K562 (cell line): ENCODE results near the gene PLXNA2. TPM values are rescaled to one million over a fixed set of nuclear protein-coding genes. Genes with fewer than 3 reads are reported as not detected.

Source experiments
- ATAC-seq: fragments of 200-7000 bp; cut with Tn5 transposase; 3 replicates; pipeline ENCODE4 v1.9.1; 2020; ENCODE audit warnings: moderate library complexity
- BruUV-seq: library from RNA; stranded (reverse); fragments of 400-500 nt; replicated peaks from 2 replicates; lab custom pipeline; 2021; lab: Mats Ljungman, UMichigan
- CTCF ChIA-PET: fragments of 300-600 bp; formaldehyde crosslinking; extraction: SDS; loops from one replicate; lab custom pipeline; 2021; ENCODE audit warnings: low intra/inter-chr PET ratio; lab: Yijun Ruan, JAX
- POLR2A ChIA-PET: fragments of 300-600, 350-650 bp; sonication (Branson Sonifier 250); formaldehyde crosslinking; extraction: SDS; loops from one replicate; lab custom pipeline; 2021; ENCODE audit warnings: antibody characterized with exemption, inconsistent platforms; lab: Yijun Ruan, JAX
- DNase-seq, 4 experiments: peaks; one replicate each; pipeline versions ENCODE4 v3.0.0 to v3.0.0-alpha.2; 2011 to 2018; ENCODE audit warnings: low spot score in 3 of 4, mixed read lengths in 3 of 4; ENCODE audit errors: extremely low read depth in 1 of 4
- FAIRE-seq: peaks from 2 replicates; lab custom pipeline; 2011; peaks lifted over from hg19 to GRCh38; lab: Jason Lieb, UNC
- H2AFZ ChIP-seq: 2 replicates; pipeline ENCODE4 v1.6.0; 2011; ENCODE audit warnings: low read depth, low read length, control low read depth, inconsistent platforms
- H3K27ac ChIP-seq: fragments of 200-600 bp; 3 replicates; pipeline ENCODE4 v1.8.0; 2011; ENCODE audit warnings: low read depth, mild to moderate bottlenecking, control low read depth, inconsistent platforms, low read length, moderate library complexity, mixed read lengths; ENCODE audit errors: extremely low read depth
- H3K27me3 ChIP-seq, 2 experiments: fragments of 300-600 bp in 1 of 2; 2 replicates in 1 of 2; 3 replicates in 1 of 2; pipeline versions ENCODE4 v1.6.0 to v1.8.0; 2011; ENCODE audit warnings: inconsistent platforms in 2 of 2, low read length in 2 of 2, mild to moderate bottlenecking in 1 of 2, mixed read lengths in 1 of 2, moderate library complexity in 1 of 2; ENCODE audit not compliant: control insufficient read depth in 2 of 2, insufficient read depth in 2 of 2
- H3K36me3 ChIP-seq: fragments of 300-600 bp; 3 replicates; pipeline ENCODE4 v1.8.0; 2011; ENCODE audit warnings: mild to moderate bottlenecking, low read length, inconsistent platforms; ENCODE audit not compliant: control insufficient read depth, insufficient read depth
- H3K4me1 ChIP-seq, 2 experiments: fragments of 200-600 bp in 1 of 2; replicated peaks in 1 of 2; 2 replicates in 1 of 2; 3 replicates in 1 of 2; pipeline versions ENCODE4 v1.5.1 to v1.8.0; 2011; ENCODE audit warnings: inconsistent platforms in 2 of 2, low read length in 2 of 2, mild to moderate bottlenecking in 1 of 2, mixed read lengths in 1 of 2, moderate library complexity in 1 of 2; ENCODE audit not compliant: control insufficient read depth in 2 of 2, insufficient read depth in 2 of 2
- H3K4me2 ChIP-seq: 2 replicates; pipeline ENCODE4 v1.6.1; 2011; ENCODE audit warnings: low read length, control low read depth, inconsistent platforms, mixed read lengths; ENCODE audit not compliant: insufficient read depth
- H3K4me3 ChIP-seq: fragments of 200-600 bp; sonication (generic), shearing (Covaris generic); 2 replicates; pipeline ENCODE4 v1.5.1; 2016; ENCODE audit warnings: control low read depth, inconsistent platforms
- H3K79me2 ChIP-seq: fragments of 200-600 bp; 3 replicates; pipeline ENCODE4 v1.8.0; 2011; ENCODE audit warnings: low read length, inconsistent platforms; ENCODE audit not compliant: control insufficient read depth, insufficient read depth
- H3K9ac ChIP-seq, 2 experiments: 2 replicates each; pipeline versions ENCODE4 v1.6.0 to v1.6.1; 2011; ENCODE audit warnings: low read depth in 2 of 2, low read length in 2 of 2, control low read depth in 1 of 2, inconsistent platforms in 1 of 2, mild to moderate bottlenecking in 1 of 2, mixed read lengths in 1 of 2; ENCODE audit not compliant: insufficient read depth in 1 of 2
- H3K9me1 ChIP-seq: one replicate; pipeline ENCODE4 v1.6.0; 2011; ENCODE audit warnings: inconsistent platforms, mild to moderate bottlenecking, low read length, moderate library complexity; ENCODE audit not compliant: control insufficient read depth, insufficient read depth
- H3K9me3 ChIP-seq: replicated peaks from 2 replicates; pipeline ENCODE4 v1.5.1; 2011; ENCODE audit warnings: low read depth, low read length, inconsistent platforms; ENCODE audit not compliant: control insufficient read depth, insufficient read depth
- H4K20me1 ChIP-seq: replicated peaks from 2 replicates; pipeline ENCODE4 v1.6.1; 2011; ENCODE audit warnings: low read length, inconsistent platforms, mixed read lengths; ENCODE audit not compliant: control insufficient read depth, insufficient read depth
- DIDO1 ChIP-seq: fragments of 450-650 bp; IDR thresholded peaks from 2 replicates; pipeline ENCODE4 v1.6.1; 2016; ENCODE audit warnings: low read depth, missing biosample characterization, missing genetic modification characterization
- ETV5 ChIP-seq: sonication (generic); formaldehyde crosslinking; IDR thresholded peaks from 2 replicates; pipeline ENCODE4 v1.4.0; 2020; ENCODE audit warnings: low read depth, mild to moderate bottlenecking, missing genetic modification reagents
- HMG20A ChIP-seq: fragments of 450-650 bp; formaldehyde crosslinking; conservative IDR thresholded peaks from 2 replicates; pipeline ENCODE4 v1.4.0; 2020; ENCODE audit warnings: mild to moderate bottlenecking, mixed read lengths
- KHSRP ChIP-seq: fragments of 450-650 bp; IDR thresholded peaks from 2 replicates; pipeline ENCODE4 v1.6.1; 2017
- SFPQ ChIP-seq: fragments of 200-400 bp; formaldehyde crosslinking; IDR thresholded peaks from 2 replicates; pipeline ENCODE4 v1.6.1; 2017; ENCODE audit warnings: mild to moderate bottlenecking, low read depth, low read length, moderate library complexity
- TAF1 ChIP-seq: IDR thresholded peaks from 2 replicates; pipeline ENCODE4 v1.6.1; 2011; ENCODE audit warnings: mild to moderate bottlenecking, low read length, moderate library complexity; ENCODE audit not compliant: insufficient read depth, control insufficient read depth, severe bottlenecking; ENCODE audit errors: extremely low read depth
- TEAD1 ChIP-seq, 2 experiments: fragments of 450-650 bp in 1 of 2; sonication (generic) in 1 of 2; formaldehyde crosslinking; IDR thresholded peaks; 2 replicates each; pipeline versions ENCODE4 v1.4.0 to v1.8.0; 2020 to 2022; ENCODE audit warnings: mild to moderate bottlenecking in 2 of 2, missing genetic modification reagents in 1 of 2
- ZNF174 ChIP-seq: fragments of 250-450 bp; sonication (Bioruptor Pico); IDR thresholded peaks from 2 replicates; pipeline ENCODE4 v1.4.0; 2020; ENCODE audit warnings: mild to moderate bottlenecking
- ZNF311 ChIP-seq: fragments of 250-450 bp; sonication (Bioruptor Pico); IDR thresholded peaks from 2 replicates; pipeline ENCODE4 v1.4.0; 2020; ENCODE audit warnings: mild to moderate bottlenecking, moderate library complexity
- ZNF324 ChIP-seq: fragments of 250-450 bp; sonication (Bioruptor Pico); IDR thresholded peaks from 2 replicates; pipeline ENCODE4 v1.4.0; 2020; ENCODE audit warnings: mild to moderate bottlenecking
- ZSCAN32 ChIP-seq: fragments of 450-650 bp; formaldehyde crosslinking; IDR thresholded peaks from 2 replicates; pipeline ENCODE4 v1.4.0; 2020; ENCODE audit warnings: mild to moderate bottlenecking, moderate library complexity
- WGBS: fragments of 100-300 bp; shearing (Covaris generic); methylation state at CpG from one replicate; pipeline ENCODE4 v1.1.6; 2016; ENCODE audit warnings: low coverage, mixed read lengths; ENCODE audit not compliant: insufficient coverage; ENCODE audit errors: missing lambda C conversion rate; 5-methylcytosine and 5-hydroxymethylcytosine counted together
- in situ Hi-C: fragments of 300-500 bp; cut with MboI; formaldehyde crosslinking; loops from 4 replicates; pipeline ENCODE4 v1.15.0; 2018; ENCODE audit warnings: inconsistent platforms, mixed read lengths
- intact Hi-C: fragments of 100-400 bp; cut with micrococcal nuclease; formaldehyde crosslinking; loops from 2 replicates; pipeline ENCODE4 v1.14.2; 2022
- polyA plus RNA-seq, 8 experiments: library from polyadenylated mRNA; depleted of rRNA in 4 of 8; stranded (reverse) in 5 of 8; unstranded in 3 of 8; fragments of >200 nt; fragmentation: Nextera tagmentation in 2 of 8; fragmentation: Illumina TruSeq in 1 of 8; extraction: Ambion mirVana in 2 of 8; extraction: Trizol in 1 of 8; gene quantifications; 2 replicates each; pipeline versions ENCODE4 v1.2.1 to v1.2.3, GENCODE V29; 2011 to 2014; ENCODE audit warnings: inconsistent platforms in 1 of 8, missing spikeins in 1 of 8
- total RNA-seq, 7 experiments: library from RNA; depleted of rRNA in 6 of 7; stranded (reverse); fragments of >200 nt in 6 of 7; fragmentation: Illumina TruSeq in 2 of 7; extraction: Trizol in 2 of 7; gene quantifications; 2 replicates each; pipeline versions ENCODE4 v1.2.1 to v1.2.3, GENCODE V29; 2011 to 2021; ENCODE audit warnings: low replicate concordance in 1 of 7
- TF ChIP-seq, protein P1 (sequence below): sonication (generic); formaldehyde crosslinking; IDR thresholded peaks from 2 replicates; pipeline ENCODE4 v1.8.0; 2022; ENCODE audit warnings: missing genetic modification reagents, mild to moderate bottlenecking, borderline replicate concordance

The PLXNA2 gene
- total and polyA plus RNA-seq, 9 of the 15 experiments (the other 6 are each of a cell fraction or from before 2014, with no cell fraction given), result 0.01 to 1.3 (median 0.32) TPM

DNA sequence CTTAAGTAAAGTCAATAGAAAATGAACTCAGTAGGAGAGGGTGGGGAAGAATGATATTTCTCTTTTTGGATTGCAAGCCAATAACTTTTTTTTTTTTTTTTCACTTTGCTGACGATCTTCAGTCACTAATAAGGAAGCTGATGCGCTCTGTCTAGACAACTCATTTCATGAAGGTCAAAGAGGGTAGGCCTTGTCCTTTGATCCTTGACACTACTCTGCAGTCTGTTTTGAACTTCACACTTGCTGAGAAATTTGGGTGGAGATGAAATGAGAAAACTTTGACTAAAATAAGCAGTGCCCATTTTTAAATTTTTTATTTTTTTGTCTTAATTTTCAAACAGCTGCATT is 20.9 kb upstream of the PLXNA2 start:
- Histone ChIP-seq H3K4me3 (no peak overlapping the region), H3K36me3 (no peaks in the 10 kb centered on the region), H3K9ac (no peak overlapping the region), H3K4me1 (no peaks in the 10 kb centered on the region), H3K9me3 (no peaks in the 10 kb centered on the region), H3K79me2 (no peaks in the 10 kb centered on the region), H3K27ac (no peak overlapping the region), H3K9me1 (no peaks in the 10 kb centered on the region), H4K20me1 (peaks cover 4% of the 10 kb centered on the region; the same call in 1 of the 2 replicates), H3K4me2 (no peak overlapping the region), H3K27me3 (peaks cover 23 to 41% of the 10 kb centered on the region in 2 experiments), H2AFZ (no peak overlapping the region)
- TF ChIP-seq ZNF174 (CRISPR knock-in tag), result no peak
- no peak for TF ChIP-seq KHSRP
- TF ChIP-seq, protein P1, sequence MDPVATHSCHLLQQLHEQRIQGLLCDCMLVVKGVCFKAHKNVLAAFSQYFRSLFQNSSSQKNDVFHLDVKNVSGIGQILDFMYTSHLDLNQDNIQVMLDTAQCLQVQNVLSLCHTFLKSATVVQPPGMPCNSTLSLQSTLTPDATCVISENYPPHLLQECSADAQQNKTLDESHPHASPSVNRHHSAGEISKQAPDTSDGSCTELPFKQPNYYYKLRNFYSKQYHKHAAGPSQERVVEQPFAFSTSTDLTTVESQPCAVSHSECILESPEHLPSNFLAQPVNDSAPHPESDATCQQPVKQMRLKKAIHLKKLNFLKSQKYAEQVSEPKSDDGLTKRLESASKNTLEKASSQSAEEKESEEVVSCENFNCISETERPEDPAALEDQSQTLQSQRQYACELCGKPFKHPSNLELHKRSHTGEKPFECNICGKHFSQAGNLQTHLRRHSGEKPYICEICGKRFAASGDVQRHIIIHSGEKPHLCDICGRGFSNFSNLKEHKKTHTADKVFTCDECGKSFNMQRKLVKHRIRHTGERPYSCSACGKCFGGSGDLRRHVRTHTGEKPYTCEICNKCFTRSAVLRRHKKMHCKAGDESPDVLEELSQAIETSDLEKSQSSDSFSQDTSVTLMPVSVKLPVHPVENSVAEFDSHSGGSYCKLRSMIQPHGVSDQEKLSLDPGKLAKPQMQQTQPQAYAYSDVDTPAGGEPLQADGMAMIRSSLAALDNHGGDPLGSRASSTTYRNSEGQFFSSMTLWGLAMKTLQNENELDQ (CRISPR knock-in tag), result no peak
- no peak for TF ChIP-seq SFPQ
- TF ChIP-seq ETV5 (CRISPR knock-in tag), result no peak
- no peak for TF ChIP-seq TAF1
- no peak for TF ChIP-seq DIDO1 (tag)
- TF ChIP-seq ZSCAN32 (CRISPR knock-in tag), result no peak
- no peak for TF ChIP-seq TEAD1 (CRISPR knock-in tag; IDR thresholded peaks at IDR 0.05)
- no peak for TF ChIP-seq ZNF324 (CRISPR knock-in tag)
- no peak for TF ChIP-seq HMG20A (CRISPR knock-in tag)
- TF ChIP-seq ZNF311 (CRISPR knock-in tag), result no peak
- CTCF ChIA-PET, result no interaction called here
- in situ Hi-C loops (no loop called here), intact Hi-C loops (no loop called here)
- FAIRE-seq (no peak), ATAC-seq (no peak), DNase-seq (no peak)
- no TSS peak for BruUV-seq
- WGBS, result 0% methylated on average over 2 of the region's 2 CpGs
- POLR2A ChIA-PET, result no interaction called here
